ENCODE measurements around the gene KIAA1755.

KIAA1755 gene

GRCh38 chr20:38304845-38305447 lies 44.4 kb upstream of the KIAA1755 start:
- H3K4me3 ChIP-seq (ENCODE audit: low read length) = no peak overlapping the region
- peak; percentile 67 for TF ChIP-seq CTCF (IDR thresholded peaks at IDR 0.05; ENCODE audit: insufficient read depth, low read depth, low read length, missing control alignments)
- peak; percentile 55 for DNase-seq (ENCODE audit: low read depth)

GRCh38 chr20:38303908-38304379 lies 43.4 kb upstream of the KIAA1755 start, which contains the start of gene BPI:
Gene BPI (plus strand): TSS chr20:38304156. CDS start chr20:38304224, 68 bp downstream.
- no peak for DNase-seq (ENCODE audit: low read depth)
- no peak within 1 kb of the TSS for H3K4me3 ChIP-seq (ENCODE audit: low read length)
- no peak for TF ChIP-seq CTCF (IDR thresholded peaks at IDR 0.05; ENCODE audit: insufficient read depth, low read depth, low read length, missing control alignments)

- DNase-seq (ENCODE audit: low read depth) = no peak
- no peak for TF ChIP-seq CTCF (IDR thresholded peaks at IDR 0.05; ENCODE audit: insufficient read depth, low read depth, low read length, missing control alignments)
Observed at GRCh38 chr20:38302786-38303185, 42.3 kb upstream of the KIAA1755 start.

GRCh38 chr20:38301309-38301708 lies 40.8 kb upstream of the KIAA1755 start:
- no peak for TF ChIP-seq CTCF (IDR thresholded peaks at IDR 0.05; ENCODE audit: insufficient read depth, low read depth, low read length, missing control alignments)
- no peak for DNase-seq (ENCODE audit: low read depth)
- H3K4me3 ChIP-seq (ENCODE audit: low read length) = no peak overlapping the region

More at GRCh38 chr20:38302786-38303185, 42.3 kb upstream of the KIAA1755 start:
- H3K4me3 ChIP-seq (ENCODE audit: low read length) = no peak overlapping the region

GRCh38 chr20:38300438-38300837 lies 39.9 kb upstream of the KIAA1755 start:
- DNase-seq (ENCODE audit: low read depth) = no peak
- no peak for TF ChIP-seq CTCF (IDR thresholded peaks at IDR 0.05; ENCODE audit: insufficient read depth, low read depth, low read length, missing control alignments)

GRCh38 chr20:38299963-38300362 lies 39.4 kb upstream of the KIAA1755 start:
- peak; percentile 66 for DNase-seq (ENCODE audit: low read depth)
- H3K4me3 ChIP-seq (ENCODE audit: low read length) = no peak overlapping the region
- no peak for TF ChIP-seq CTCF (IDR thresholded peaks at IDR 0.05; ENCODE audit: insufficient read depth, low read depth, low read length, missing control alignments)

More at GRCh38 chr20:38300438-38300837, 39.9 kb upstream of the KIAA1755 start:
- H3K4me3 ChIP-seq (ENCODE audit: low read length) = no peak overlapping the region

GRCh38 chr20:38298768-38299288 lies 38.3 kb upstream of the KIAA1755 start:
- no peak for TF ChIP-seq CTCF (IDR thresholded peaks at IDR 0.05; ENCODE audit: insufficient read depth, low read depth, low read length, missing control alignments)
- no peak overlapping the region for H3K4me3 ChIP-seq (ENCODE audit: low read length)
- peak; percentile 72 for DNase-seq (ENCODE audit: low read depth)

All from epithelial cell of esophagus (primary cell).